GM18508 (cell line): ENCODE results near the gene YPEL4.

ENCODE experiments used
- ATAC-seq: cut with Tn5 transposase; IDR thresholded peaks from one replicate; pipeline ENCODE4 v1.9.1; 2021; ENCODE audit warnings: moderate number of reproducible peaks; ENCODE audit not compliant: insufficient read depth, unreplicated experiment

YPEL4 gene

GRCh38 chr11:57651408-57651807, 1.7 kb upstream of the YPEL4 start:
- ATAC-seq: no peak

GRCh38 chr11:57650739-57651090, 1.0 kb upstream of the YPEL4 start:
- no peak for ATAC-seq

- no peak for ATAC-seq
Observed at GRCh38 chr11:57648801-57649735, 644 bp downstream of the YPEL4 start.

GRCh38 chr11:57647960-57648800, 1.5 kb downstream of the YPEL4 start:
- ATAC-seq: no peak

- ATAC-seq: no peak
Observed at GRCh38 chr11:57647372-57647771, 2.3 kb downstream of the YPEL4 start.

GRCh38 chr11:57646799-57647303, 2.9 kb downstream of the YPEL4 start:
- no peak for ATAC-seq

- ATAC-seq: no peak
Observed at GRCh38 chr11:57646194-57646798, 3.4 kb downstream of the YPEL4 start.

GRCh38 chr11:57645689-57646085, 4.0 kb downstream of the YPEL4 start:
- no peak for ATAC-seq

- ATAC-seq: no peak
Observed at GRCh38 chr11:57644748-57645688, 4.7 kb downstream of the YPEL4 start.

GRCh38 chr11:57643802-57644201, 5.9 kb downstream of the YPEL4 start:
- ATAC-seq: no peak

- ATAC-seq: no peak
Observed at GRCh38 chr11:57641011-57641807, 8.5 kb downstream of the YPEL4 start.

GRCh38 chr11:57640068-57640800, 9.5 kb downstream of the YPEL4 start:
- no peak for ATAC-seq

GRCh38 chr11:57639321-57640067, 10.2 kb downstream of the YPEL4 start:
- no peak for ATAC-seq

GRCh38 chr11:57638811-57639320, 10.8 kb downstream of the YPEL4 start:
- ATAC-seq: no peak

GRCh38 chr11:57638005-57638781, 11.5 kb downstream of the YPEL4 start:
- no peak for ATAC-seq

- ATAC-seq: no peak
Observed at GRCh38 chr11:57637626-57638004, 12.1 kb downstream of the YPEL4 start.

- no peak for ATAC-seq
Observed at GRCh38 chr11:57635246-57635645, 14.5 kb downstream of the YPEL4 start.
